H9 (cell line): ENCODE data around the gene DPP6. TPM values are rescaled to one million over a fixed set of nuclear protein-coding genes. Genes with fewer than 3 reads are reported as not detected.

ENCODE experiments used
- DNase-seq: peaks from one replicate; pipeline ENCODE4 v3.0.0-alpha.2; 2017
- H2AFZ ChIP-seq: one replicate; pipeline ENCODE4 v1.6.1; 2013; ENCODE audit warnings: mild to moderate bottlenecking, low read length, control low read depth, moderate library complexity
- H2AK5ac ChIP-seq: 2 replicates; pipeline ENCODE4 v1.6.1; 2013; ENCODE audit warnings: low read length, control low read depth, mixed read lengths; ENCODE audit not compliant: insufficient read length
- H2BK120ac ChIP-seq: one replicate; pipeline ENCODE4 v1.6.1; 2013; ENCODE audit warnings: low read depth, mild to moderate bottlenecking, low read length, control low read depth, inconsistent platforms; ENCODE audit not compliant: poor library complexity, severe bottlenecking
- H2BK12ac ChIP-seq: 2 replicates; pipeline ENCODE4 v1.6.1; 2013; ENCODE audit warnings: low read length, control low read depth, mixed read lengths, low read depth; ENCODE audit not compliant: insufficient read length
- H2BK15ac ChIP-seq: 2 replicates; pipeline ENCODE4 v1.6.1; 2013; ENCODE audit warnings: low read depth, low read length, control low read depth
- H2BK20ac ChIP-seq: one replicate; pipeline ENCODE4 v1.6.1; 2013; ENCODE audit warnings: low read depth, mild to moderate bottlenecking, low read length, control low read depth, inconsistent platforms; ENCODE audit not compliant: poor library complexity, severe bottlenecking
- H2BK5ac ChIP-seq: 2 replicates; pipeline ENCODE4 v1.6.1; 2013; ENCODE audit warnings: low read length, control low read depth, mixed read lengths; ENCODE audit not compliant: insufficient read length
- H3K14ac ChIP-seq: 2 replicates; pipeline ENCODE4 v1.6.1; 2013; ENCODE audit warnings: low read length, control low read depth; ENCODE audit not compliant: insufficient read depth
- H3K18ac ChIP-seq: 2 replicates; pipeline ENCODE4 v1.6.1; 2013; ENCODE audit warnings: low read depth, mild to moderate bottlenecking, mixed read lengths, low read length, control low read depth; ENCODE audit not compliant: insufficient read length
- H3K23ac ChIP-seq: 2 replicates; pipeline ENCODE4 v1.6.1; 2013; ENCODE audit warnings: low read length, control low read depth, mixed read lengths, low read depth; ENCODE audit not compliant: insufficient read length
- H3K23me2 ChIP-seq: 2 replicates; pipeline ENCODE4 v1.6.1; 2013; ENCODE audit warnings: low read depth, mild to moderate bottlenecking, mixed read lengths, low read length, control low read depth; ENCODE audit not compliant: insufficient read length, poor library complexity, severe bottlenecking
- H3K27ac ChIP-seq: 2 replicates; pipeline ENCODE4 v1.5.1; 2013; ENCODE audit warnings: low read length, control low read depth, mixed read lengths, low read depth; ENCODE audit not compliant: insufficient read length
- H3K27me3 ChIP-seq: 2 replicates; pipeline ENCODE4 v1.6.1; 2013; ENCODE audit warnings: low read length, control low read depth, inconsistent platforms; ENCODE audit not compliant: insufficient read depth
- H3K4ac ChIP-seq: 2 replicates; pipeline ENCODE4 v1.6.1; 2013; ENCODE audit warnings: low read depth, mild to moderate bottlenecking, control low read depth, inconsistent platforms, low read length, moderate library complexity
- H3K4me1 ChIP-seq: 2 replicates; pipeline ENCODE4 v1.6.1; 2013; ENCODE audit warnings: low read length, control low read depth, inconsistent platforms; ENCODE audit not compliant: insufficient read depth
- H3K4me2 ChIP-seq: 2 replicates; pipeline ENCODE4 v1.6.1; 2013; ENCODE audit warnings: low read length, control low read depth, mixed read lengths; ENCODE audit not compliant: insufficient read length, insufficient read depth
- H3K56ac ChIP-seq: 2 replicates; pipeline ENCODE4 v1.6.1; 2013; ENCODE audit warnings: low read depth, mild to moderate bottlenecking, mixed read lengths, low read length, control low read depth; ENCODE audit not compliant: insufficient read length
- H3K79me1 ChIP-seq: 2 replicates; pipeline ENCODE4 v1.6.1; 2013; ENCODE audit warnings: low read depth, mild to moderate bottlenecking, moderate library complexity, low read length, control low read depth, inconsistent platforms; ENCODE audit not compliant: insufficient read depth, poor library complexity, severe bottlenecking
- H3K79me2 ChIP-seq: 2 replicates; pipeline ENCODE4 v1.6.1; 2013; ENCODE audit warnings: low read length, control low read depth, inconsistent platforms; ENCODE audit not compliant: insufficient read depth
- H3K9ac ChIP-seq: 2 replicates; pipeline ENCODE4 v1.6.1; 2013; ENCODE audit warnings: low read length, control low read depth, mixed read lengths; ENCODE audit not compliant: insufficient read length; ENCODE audit errors: extremely low read depth
- H3K9me3 ChIP-seq: one replicate; pipeline ENCODE4 v1.6.1; 2013; ENCODE audit warnings: low read depth, low read length, inconsistent platforms; ENCODE audit not compliant: control insufficient read depth
- H3T11ph ChIP-seq: one replicate; pipeline ENCODE4 v1.6.1; 2013; ENCODE audit warnings: mild to moderate bottlenecking, low read length, control low read depth, inconsistent platforms
- H4K20me1 ChIP-seq: one replicate; pipeline ENCODE4 v1.6.1; 2013; ENCODE audit not compliant: control insufficient read depth, insufficient read length, insufficient read depth
- H4K5ac ChIP-seq: 2 replicates; pipeline ENCODE4 v1.6.1; 2013; ENCODE audit warnings: low read depth, mild to moderate bottlenecking, mixed read lengths, low read length, control low read depth; ENCODE audit not compliant: insufficient read length
- H4K8ac ChIP-seq: replicated peaks from 2 replicates; pipeline ENCODE4 v1.6.1; 2013; ENCODE audit warnings: low read length, control low read depth, mixed read lengths, low read depth; ENCODE audit not compliant: insufficient read length
- H4K91ac ChIP-seq: 2 replicates; pipeline ENCODE4 v1.6.1; 2013; ENCODE audit warnings: low read depth, mild to moderate bottlenecking, moderate library complexity, mixed read lengths, low read length, control low read depth; ENCODE audit not compliant: insufficient read length
- H3K27ac Mint-ChIP-seq, 3 experiments: 2 replicates in 2 of 3; 3 replicates in 1 of 3; pipeline ENCODE4 v1.8.0; 2020 to 2021; ENCODE audit warnings: mixed read lengths in 3 of 3, mild to moderate bottlenecking in 1 of 3, moderate library complexity in 1 of 3
- H3K27me3 Mint-ChIP-seq: 2 replicates; pipeline ENCODE4 v1.8.0; 2021; ENCODE audit warnings: low read depth, mild to moderate bottlenecking, moderate library complexity, mixed read lengths
- H3K36me3 Mint-ChIP-seq, 3 experiments: 2 replicates in 2 of 3; 3 replicates in 1 of 3; pipeline ENCODE4 v1.8.0; 2020 to 2021; ENCODE audit warnings: low read depth in 3 of 3, mixed read lengths in 3 of 3; ENCODE audit not compliant: insufficient read depth in 1 of 3
- H3K4me1 Mint-ChIP-seq, 2 experiments: 2 replicates each; pipeline ENCODE4 v1.8.0; 2020; ENCODE audit warnings: mixed read lengths in 2 of 2
- H3K4me3 Mint-ChIP-seq, 2 experiments: 2 replicates in 1 of 2; 3 replicates in 1 of 2; pipeline ENCODE4 v1.8.0; 2020 to 2021; ENCODE audit warnings: mild to moderate bottlenecking in 2 of 2, mixed read lengths in 2 of 2, moderate library complexity in 1 of 2
- H3K9me3 Mint-ChIP-seq, 2 experiments: 2 replicates in 1 of 2; 3 replicates in 1 of 2; pipeline ENCODE4 v1.8.0; 2020; ENCODE audit warnings: mild to moderate bottlenecking in 2 of 2, mixed read lengths in 2 of 2, moderate library complexity in 1 of 2
- CTCF ChIP-seq: fragments of 200-600 bp; sonication (generic); conservative IDR thresholded peaks from 3 replicates; pipeline ENCODE4 v1.8.0; 2021; ENCODE audit warnings: antibody characterized with exemption, mild to moderate bottlenecking
- WGBS: extraction: QIAGEN DNeasy Blood & Tissue Kit; methylation state at CpG from one replicate; pipeline ENCODE4 v1.1.7; 2013; ENCODE audit warnings: missing lambda C conversion rate, low lambda C conversion rate, mixed read lengths; ENCODE audit not compliant: insufficient read length; ENCODE audit errors: extremely low coverage; 5-methylcytosine and 5-hydroxymethylcytosine counted together
- total RNA-seq: library from RNA; stranded (reverse); gene quantifications from 2 replicates; pipeline ENCODE4 v1.2.1, GENCODE V29; 2021

The DPP6 gene
- total RNA-seq, 1 experiment from 2014 or later, result 4.5 TPM

GRCh38 chr7:154832557-154833138, 780.5 kb downstream of the DPP6 start:
- TF ChIP-seq CTCF, result peak; percentile 63
- no CpG with 5 or more reads among the region's 12 CpGs for WGBS
- no peak overlapping the region for H3K18ac ChIP-seq
- no peak overlapping the region for H2BK15ac ChIP-seq
- no peak overlapping the region for H2BK12ac ChIP-seq
- no peak overlapping the region for H4K91ac ChIP-seq
- Mint-ChIP-seq H3K27me3 (peaks cover 6% of the 10 kb centered on the region), H3K9me3 (no peaks in the 10 kb centered on the region; a peak in 1 of 5 replicates), H3K4me1 (no peaks in the 10 kb centered on the region), H3K27ac (peak overlapping the region in 1 of 3 experiments; percentile 85; a peak in 3 of 7 replicates), H3K4me3 (no peak overlapping the region; a peak in 1 of 5 replicates), H3K36me3 (no peaks in the 10 kb centered on the region)
- H3K56ac ChIP-seq, result no peak overlapping the region
- H3K23me2 ChIP-seq, result no peaks in the 10 kb centered on the region
- DNase-seq, result peak; percentile 55
- H2AK5ac ChIP-seq, result no peak overlapping the region
- no peak overlapping the region for H3K9ac ChIP-seq
- H4K5ac ChIP-seq, result no peak overlapping the region
- no peaks in the 10 kb centered on the region for H3K4me1 ChIP-seq
- H2BK5ac ChIP-seq, result no peak overlapping the region
- H3K23ac ChIP-seq, result no peak overlapping the region
- no peaks in the 10 kb centered on the region for H3K79me2 ChIP-seq
- no peak overlapping the region for H4K8ac ChIP-seq
- H3T11ph ChIP-seq, result no peak overlapping the region
- H3K27me3 ChIP-seq, result no peaks in the 10 kb centered on the region
- no peak overlapping the region for H3K14ac ChIP-seq
- no peak overlapping the region for H2BK120ac ChIP-seq
- H3K4ac ChIP-seq, result no peak overlapping the region
- no peaks in the 10 kb centered on the region for H3K79me1 ChIP-seq
- no peak overlapping the region for H3K27ac ChIP-seq
- no peak overlapping the region for H3K4me2 ChIP-seq
- H2AFZ ChIP-seq, result no peak overlapping the region
- H3K9me3 ChIP-seq, result no peaks in the 10 kb centered on the region
- no peak overlapping the region for H2BK20ac ChIP-seq
- peaks cover 4% of the 10 kb centered on the region for H4K20me1 ChIP-seq
